ENCODE results near the gene MYLK4. TPM values are rescaled to one million over a fixed set of nuclear protein-coding genes. Genes with fewer than 3 reads are reported as not detected.

Gene MYLK4
- total RNA-seq, 1 donor from 2014 or later: 0.98 TPM

- DNase-seq (ENCODE audit: low spot score): no peak
- no peak for ATAC-seq
- intact Hi-C loops (cut with DNase I): no loop called here
Observed at GRCh38 chr6:2651961-2652360, 98.8 kb downstream of the MYLK4 start.

GRCh38 chr6:2651536-2651935 lies 99.2 kb downstream of the MYLK4 start:
- no peak for DNase-seq (ENCODE audit: low spot score)
- no peak for ATAC-seq
- intact Hi-C loops (cut with DNase I): no loop called here

GRCh38 chr6:2646346-2646745 lies 104.4 kb downstream of the MYLK4 start:
- ATAC-seq (no peak), DNase-seq (ENCODE audit: low spot score) (no peak)
- intact Hi-C loops (cut with DNase I): no loop called here

- ATAC-seq (no peak), DNase-seq (ENCODE audit: low spot score) (no peak)
- intact Hi-C loops (cut with DNase I): no loop called here
Observed at GRCh38 chr6:2643935-2644539, 106.7 kb downstream of the MYLK4 start.

DNA sequence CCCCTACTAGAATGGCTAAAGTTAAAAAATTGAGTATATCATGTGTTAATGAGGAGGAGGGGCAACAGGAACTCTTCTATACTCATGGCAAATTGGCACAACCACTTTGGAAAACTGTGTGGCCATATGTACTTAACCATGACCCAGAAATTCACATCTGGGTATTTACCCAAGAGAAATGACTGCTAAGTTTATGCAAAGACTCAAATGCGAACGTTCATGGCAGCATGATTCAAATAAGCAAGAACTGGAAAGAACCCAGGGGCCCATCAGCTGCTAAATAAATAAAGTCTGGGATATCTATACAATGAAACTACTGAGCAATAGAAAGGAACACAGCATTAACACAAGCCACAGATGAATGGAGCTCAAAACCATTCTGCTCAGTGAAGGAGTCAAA lies 107.6 kb downstream of the MYLK4 start:
- DNase-seq (ENCODE audit: low spot score) (no peak), ATAC-seq (no peak)
- intact Hi-C loops (cut with DNase I): no loop called here

DNA sequence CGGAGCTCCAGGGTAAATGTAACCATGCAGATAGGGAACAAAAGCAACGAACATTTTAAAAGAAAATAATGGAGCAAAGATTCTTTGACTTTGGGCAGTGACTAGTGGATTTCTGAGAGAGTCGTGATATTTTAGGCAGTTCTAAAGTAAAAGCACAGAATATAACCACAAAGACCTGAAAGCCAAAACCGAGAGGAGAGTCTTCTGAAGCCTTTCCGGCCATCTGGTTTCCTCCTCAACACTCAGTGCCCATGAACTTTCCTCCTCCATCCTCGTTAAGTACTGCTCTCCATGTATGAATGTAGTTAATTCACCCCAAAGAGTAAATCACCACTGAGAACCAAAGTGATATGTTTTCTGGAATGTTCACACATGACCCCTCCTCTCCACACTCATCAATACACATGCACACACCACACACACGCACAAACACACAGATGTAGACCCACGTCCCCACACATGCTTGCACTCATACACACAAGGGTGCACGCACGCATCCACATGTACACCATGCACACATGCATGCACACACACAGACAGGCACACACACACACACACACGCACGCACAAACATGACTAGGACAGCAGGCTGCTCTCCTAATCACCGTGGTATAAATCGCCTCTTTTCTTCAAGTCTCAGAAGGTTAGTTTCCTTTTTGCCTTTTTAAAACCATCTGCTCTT lies 109.5 kb downstream of the MYLK4 start:
- intact Hi-C loops (cut with DNase I): no loop called here

DNA sequence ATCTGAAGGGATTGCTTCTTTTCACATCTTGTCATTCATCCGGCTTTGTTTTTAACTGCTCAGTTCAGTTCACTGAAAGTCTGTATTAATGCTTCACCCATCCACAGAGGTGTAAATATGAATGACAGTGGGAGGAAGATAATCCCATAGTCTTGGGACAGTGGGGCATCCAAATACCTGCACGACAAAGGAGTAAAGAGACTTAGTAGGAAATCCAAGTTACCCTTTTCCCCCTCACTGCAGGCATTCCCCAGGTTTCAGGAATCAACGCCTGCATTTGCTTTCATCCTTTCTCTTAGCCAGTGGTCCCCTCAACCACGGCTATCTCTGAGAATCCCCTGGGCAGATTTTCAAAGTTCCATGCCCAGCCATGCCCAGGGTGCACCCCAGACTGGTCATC lies 110.2 kb downstream of the MYLK4 start:
- ATAC-seq (no peak), DNase-seq (ENCODE audit: low spot score) (no peak)
- intact Hi-C loops (cut with DNase I): no loop called here

More for the DNA sequence above, 109.5 kb downstream of the MYLK4 start:
- DNase-seq (ENCODE audit: low spot score) (no peak), ATAC-seq (no peak)

DNA sequence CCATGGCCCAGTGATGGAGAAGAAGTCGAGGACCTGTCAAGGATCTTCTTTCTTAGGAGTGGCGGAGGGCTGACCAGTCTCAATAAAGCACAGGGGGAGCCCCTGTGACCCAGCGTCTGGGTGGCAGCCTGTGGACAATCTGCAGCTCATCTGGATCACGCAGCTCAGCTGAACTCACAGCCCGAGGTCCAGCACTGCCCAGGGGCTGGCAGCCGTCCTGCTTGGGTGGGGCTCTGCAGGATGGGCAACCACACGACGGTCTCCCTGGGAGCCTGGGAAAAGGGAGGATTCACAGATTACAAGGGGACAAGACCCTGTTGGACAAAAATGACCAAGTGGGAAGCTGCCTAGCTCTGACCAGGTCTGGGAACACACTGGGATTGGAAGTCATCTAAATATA lies 110.8 kb downstream of the MYLK4 start:
- DNase-seq (ENCODE audit: low spot score) (no peak), ATAC-seq (no peak)
- intact Hi-C loops (cut with DNase I): loop anchor here (5.0 kb wide), 1 partner anchor 1038 kb away; no protein-coding TSS in a partner anchor

DNA sequence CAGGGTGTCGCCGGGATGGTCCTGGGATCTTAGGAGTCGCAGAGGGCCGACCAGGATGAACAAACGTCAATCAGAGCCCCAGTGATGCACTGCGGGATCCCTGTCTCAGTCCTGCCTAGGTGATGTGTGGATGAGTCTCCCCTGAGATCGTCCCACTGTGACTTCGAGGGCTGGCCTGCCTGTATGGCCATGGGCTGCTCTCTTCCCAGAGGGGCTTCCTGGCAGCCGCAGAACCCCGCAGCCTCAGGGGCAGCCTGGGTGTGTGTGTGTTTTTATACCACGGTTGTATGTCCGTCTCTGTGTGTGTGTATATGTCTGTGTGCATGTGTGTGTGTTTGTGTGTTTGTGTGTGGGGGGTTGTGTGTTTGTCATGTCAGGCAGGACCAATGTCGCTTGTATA lies 111.6 kb downstream of the MYLK4 start:
- ATAC-seq: no peak
- DNase-seq (ENCODE audit: low spot score): no peak
- intact Hi-C loops (cut with DNase I): loop anchor here (5.0 kb wide), 1 partner anchor 1037 kb away; no protein-coding TSS in a partner anchor

GRCh38 chr6:2636672-2637071 lies 114.0 kb downstream of the MYLK4 start:
- ATAC-seq: no peak
- intact Hi-C loops (cut with DNase I): loop anchor here (5.0 kb wide), 1 partner anchor 1034 kb away; no protein-coding TSS in a partner anchor
- DNase-seq (ENCODE audit: low spot score): no peak

DNA sequence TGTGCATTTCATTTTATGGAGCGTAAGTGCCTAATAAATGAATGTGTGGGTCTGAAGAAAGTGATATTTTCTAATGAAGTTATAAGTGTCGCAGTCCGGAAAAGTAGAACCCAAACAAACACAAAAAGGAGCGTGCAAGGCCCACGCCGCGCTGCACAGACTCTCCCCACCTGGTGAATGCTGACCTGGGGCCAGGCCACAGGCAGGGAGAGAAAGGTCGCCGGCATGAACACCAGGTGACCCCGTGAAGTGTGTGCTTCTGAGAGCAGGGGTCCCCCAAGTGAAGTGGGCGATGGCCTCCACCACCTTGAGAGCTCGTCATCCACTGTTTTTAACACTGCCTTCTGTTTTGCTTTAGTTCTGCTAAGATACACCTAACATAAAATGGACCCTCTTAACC lies 114.8 kb downstream of the MYLK4 start:
- no peak for DNase-seq (ENCODE audit: low spot score)
- no peak for ATAC-seq
- intact Hi-C loops (cut with DNase I): loop anchor here (5.0 kb wide), 1 partner anchor 1034 kb away; no protein-coding TSS in a partner anchor

GRCh38 chr6:2634139-2634964 lies 116.4 kb downstream of the MYLK4 start:
- intact Hi-C loops (cut with DNase I): no loop called here
- ATAC-seq: peak; percentile 95
- peak; percentile 95 for DNase-seq (ENCODE audit: low spot score)

- DNase-seq (ENCODE audit: low spot score) (no peak), ATAC-seq (no peak)
- intact Hi-C loops (cut with DNase I): no loop called here
Observed at GRCh38 chr6:2633736-2634135, 117.0 kb downstream of the MYLK4 start.

DNA sequence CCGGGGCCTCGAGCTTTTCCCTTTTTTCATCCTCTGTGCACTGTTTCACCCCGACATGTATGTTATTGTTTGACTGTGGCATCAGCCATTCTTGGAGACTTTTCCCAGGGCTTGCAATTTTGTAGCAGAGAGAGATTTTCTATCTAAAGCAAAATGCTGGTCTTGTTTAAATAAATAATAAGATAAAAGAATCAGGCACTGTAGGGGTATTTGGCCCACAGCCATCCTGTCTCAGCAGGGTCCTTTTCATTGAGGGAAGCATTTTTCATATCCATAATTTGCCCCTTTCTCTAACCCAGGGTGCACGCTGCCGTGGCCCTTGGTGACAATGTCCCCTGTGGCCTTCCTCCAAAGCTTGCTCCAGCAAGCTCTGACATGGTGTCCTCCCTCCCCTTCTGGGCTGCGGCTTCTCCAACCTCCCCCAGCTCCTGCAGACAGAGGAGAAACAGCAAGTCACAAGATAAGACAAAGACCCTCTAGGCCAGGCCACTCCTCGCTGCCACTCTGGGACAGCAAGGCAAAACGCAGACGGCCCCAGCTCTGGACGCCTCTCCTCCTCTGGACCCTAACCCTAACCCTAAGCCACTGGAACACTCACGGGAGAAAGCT lies 117.6 kb downstream of the MYLK4 start:
- ATAC-seq: no peak
- DNase-seq (ENCODE audit: low spot score): no peak
- intact Hi-C loops (cut with DNase I): no loop called here

- DNase-seq (ENCODE audit: low spot score) (no peak), ATAC-seq (no peak)
- intact Hi-C loops (cut with DNase I): no loop called here
Observed at GRCh38 chr6:2632368-2632767, 118.4 kb downstream of the MYLK4 start.

DNA sequence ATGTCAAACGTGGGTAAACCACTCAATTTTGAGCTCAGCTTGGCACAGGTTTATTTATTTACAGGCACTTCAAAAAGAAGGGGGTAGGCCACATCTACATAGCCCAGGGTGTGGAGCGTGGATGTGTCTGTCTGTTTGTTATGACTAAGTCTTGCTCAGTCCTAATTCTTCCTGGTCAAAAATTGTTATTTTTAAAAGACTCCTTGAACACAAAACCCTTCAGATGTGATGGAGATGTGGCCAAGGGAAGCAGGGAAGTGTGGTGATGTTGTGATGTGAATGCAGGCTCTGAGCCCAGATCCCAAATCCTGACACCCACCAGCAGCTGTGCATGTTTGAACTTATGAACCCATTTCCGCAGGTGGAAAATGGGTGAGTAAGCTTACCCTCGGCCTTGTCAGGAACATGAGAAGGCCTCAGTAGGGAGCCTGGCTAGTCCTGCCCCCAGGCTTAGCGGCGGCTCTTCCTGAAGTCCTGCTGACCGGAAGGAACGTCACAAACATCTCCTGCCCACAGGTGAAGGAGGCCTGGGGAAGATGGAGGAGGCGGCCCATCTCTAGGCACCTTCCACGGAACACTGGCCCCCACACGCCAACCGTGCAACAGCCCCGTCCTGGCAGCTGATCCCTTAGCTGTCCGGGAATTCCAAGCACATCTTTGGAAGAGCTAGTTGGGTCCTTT lies 119.7 kb downstream of the MYLK4 start:
- ATAC-seq: peak; percentile 6
- DNase-seq (ENCODE audit: low spot score): no peak
- intact Hi-C loops (cut with DNase I): no loop called here

DNA sequence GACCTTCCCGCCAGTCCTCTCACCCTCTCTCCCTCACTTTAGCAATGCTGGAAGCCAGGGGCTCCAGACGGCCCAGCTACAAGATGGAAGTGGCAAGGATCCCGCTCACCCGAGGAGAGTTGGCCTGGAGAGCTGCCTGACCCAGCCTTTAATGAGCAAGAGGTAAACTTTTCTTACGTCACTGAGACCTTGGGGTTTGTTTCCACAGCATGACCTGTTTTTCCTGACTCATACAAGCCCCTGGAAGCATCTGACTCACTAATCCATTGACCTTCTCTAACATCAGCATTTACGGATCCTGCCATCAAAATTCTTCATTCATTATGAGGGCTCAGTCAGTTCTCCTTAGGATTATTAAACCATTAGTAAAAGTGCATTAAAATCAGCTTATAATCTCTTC lies 120.4 kb downstream of the MYLK4 start:
- DNase-seq (ENCODE audit: low spot score) (no peak), ATAC-seq (peak; percentile 62)
- intact Hi-C loops (cut with DNase I): no loop called here

DNA sequence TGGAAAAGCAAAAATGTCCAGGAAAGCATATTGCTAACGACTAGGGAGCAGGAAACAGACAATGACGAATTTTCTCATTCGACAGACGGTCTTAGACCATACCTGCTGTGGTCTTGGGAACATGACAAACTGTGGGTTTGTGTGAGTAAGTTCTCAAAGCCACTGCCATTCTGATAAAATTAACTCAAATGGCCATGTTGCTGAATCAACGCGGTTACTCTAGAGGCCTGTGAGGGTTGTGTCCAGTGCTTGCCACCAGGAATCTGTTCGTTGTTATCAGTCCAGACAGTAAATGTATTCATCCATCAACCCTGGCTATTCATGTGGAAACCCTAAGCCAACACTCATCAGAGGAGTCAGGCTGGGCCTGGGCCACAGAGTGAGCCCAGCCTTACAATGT lies 124.3 kb downstream of the MYLK4 start:
- DNase-seq (ENCODE audit: low spot score): no peak
- no peak for ATAC-seq
- intact Hi-C loops (cut with DNase I): no loop called here

GRCh38 chr6:2625581-2625980 lies 125.1 kb downstream of the MYLK4 start:
- intact Hi-C loops (cut with DNase I): no loop called here
- no peak for DNase-seq (ENCODE audit: low spot score)
- ATAC-seq: no peak

All from sciatic nerve (tissue), 2 donors.